ENCODE data around the gene CRTC3. TPM values are rescaled to one million over a fixed set of nuclear protein-coding genes. Genes with fewer than 3 reads are reported as not detected.
"Not testable (repeated sequence)": the region's sequence is repeated elsewhere in the genome, so short reads cannot be mapped to it uniquely, and the experiment has no call there.

CRTC3 gene
- total and polyA plus RNA-seq, 2 experiments from 2014 or later, result 15.1 to 24.5 TPM

- no peaks in the 10 kb centered on the region for H3K36me3 ChIP-seq
- no peak overlapping the region for H3K4me3 ChIP-seq
- H3K27me3 ChIP-seq, result no peaks in the 10 kb centered on the region
- no peaks in the 10 kb centered on the region for H3K4me1 ChIP-seq (ENCODE audit: low read depth)
- no peak for TF ChIP-seq CTCF (IDR thresholded peaks at IDR 0.05; ENCODE audit: low read depth, low read length)
- no peak overlapping the region for H3K27ac ChIP-seq
- peak in 1 of 2 donors; percentile 61 for DNase-seq (ENCODE audit: low read depth in 1 of 2, low spot score in 1 of 2)
- no peaks in the 10 kb centered on the region for H3K9me3 ChIP-seq (ENCODE audit: low read depth)
Measured at GRCh38 chr15:90684281-90684680, 154.6 kb downstream of the CRTC3 start.

- Histone ChIP-seq H3K36me3 (no peaks in the 10 kb centered on the region), H3K27me3 (no peaks in the 10 kb centered on the region), H3K4me1 (ENCODE audit: low read depth) (no peaks in the 10 kb centered on the region), H3K4me3 (no peak overlapping the region), H3K27ac (no peak overlapping the region), H3K9me3 (ENCODE audit: low read depth) (no peaks in the 10 kb centered on the region)
- no peak for TF ChIP-seq CTCF (IDR thresholded peaks at IDR 0.05; ENCODE audit: low read depth, low read length)
- DNase-seq (ENCODE audit: low read depth in 1 of 2, low spot score in 1 of 2), result no peak
Measured at GRCh38 chr15:90685591-90686434, 156.1 kb downstream of the CRTC3 start.

GRCh38 chr15:90686435-90687218 lies 156.9 kb downstream of the CRTC3 start:
- H3K4me1 ChIP-seq (ENCODE audit: low read depth), result no peaks in the 10 kb centered on the region
- H3K4me3 ChIP-seq, result no peak overlapping the region
- no peak for TF ChIP-seq CTCF (IDR thresholded peaks at IDR 0.05; ENCODE audit: low read depth, low read length)
- no peak for DNase-seq (ENCODE audit: low read depth in 1 of 2, low spot score in 1 of 2)
- no peaks in the 10 kb centered on the region for H3K9me3 ChIP-seq (ENCODE audit: low read depth)
- H3K27me3 ChIP-seq, result no peaks in the 10 kb centered on the region
- H3K27ac ChIP-seq, result no peak overlapping the region
- H3K36me3 ChIP-seq, result no peaks in the 10 kb centered on the region

GRCh38 chr15:90689326-90689961 lies 159.7 kb downstream of the CRTC3 start:
- DNase-seq (ENCODE audit: low read depth in 1 of 2, low spot score in 1 of 2); H3K9me3 ChIP-seq (ENCODE audit: low read depth): not testable (repeated sequence)

GRCh38 chr15:90690585-90690984 lies 160.9 kb downstream of the CRTC3 start:
- no peak for DNase-seq (ENCODE audit: low read depth in 1 of 2, low spot score in 1 of 2)
- H3K27ac ChIP-seq, result no peak overlapping the region
- no peaks in the 10 kb centered on the region for H3K4me1 ChIP-seq (ENCODE audit: low read depth)
- H3K36me3 ChIP-seq, result no peaks in the 10 kb centered on the region
- no peak for TF ChIP-seq CTCF (IDR thresholded peaks at IDR 0.05; ENCODE audit: low read depth, low read length)
- no peaks in the 10 kb centered on the region for H3K9me3 ChIP-seq (ENCODE audit: low read depth)
- H3K27me3 ChIP-seq, result no peaks in the 10 kb centered on the region
- H3K4me3 ChIP-seq, result no peak overlapping the region

More at GRCh38 chr15:90689326-90689961, 159.7 kb downstream of the CRTC3 start:
- not testable (repeated sequence) for H3K36me3 ChIP-seq; H3K27ac ChIP-seq; H3K4me3 ChIP-seq; H3K27me3 ChIP-seq; H3K4me1 ChIP-seq (ENCODE audit: low read depth)
